Measurements from ENCODE around the gene MT1G. TPM values are rescaled to one million over a fixed set of nuclear protein-coding genes. Genes with fewer than 3 reads are reported as not detected.

MT1G gene
- total RNA-seq, 1 experiment from 2014 or later: 23.4 TPM

DNA sequence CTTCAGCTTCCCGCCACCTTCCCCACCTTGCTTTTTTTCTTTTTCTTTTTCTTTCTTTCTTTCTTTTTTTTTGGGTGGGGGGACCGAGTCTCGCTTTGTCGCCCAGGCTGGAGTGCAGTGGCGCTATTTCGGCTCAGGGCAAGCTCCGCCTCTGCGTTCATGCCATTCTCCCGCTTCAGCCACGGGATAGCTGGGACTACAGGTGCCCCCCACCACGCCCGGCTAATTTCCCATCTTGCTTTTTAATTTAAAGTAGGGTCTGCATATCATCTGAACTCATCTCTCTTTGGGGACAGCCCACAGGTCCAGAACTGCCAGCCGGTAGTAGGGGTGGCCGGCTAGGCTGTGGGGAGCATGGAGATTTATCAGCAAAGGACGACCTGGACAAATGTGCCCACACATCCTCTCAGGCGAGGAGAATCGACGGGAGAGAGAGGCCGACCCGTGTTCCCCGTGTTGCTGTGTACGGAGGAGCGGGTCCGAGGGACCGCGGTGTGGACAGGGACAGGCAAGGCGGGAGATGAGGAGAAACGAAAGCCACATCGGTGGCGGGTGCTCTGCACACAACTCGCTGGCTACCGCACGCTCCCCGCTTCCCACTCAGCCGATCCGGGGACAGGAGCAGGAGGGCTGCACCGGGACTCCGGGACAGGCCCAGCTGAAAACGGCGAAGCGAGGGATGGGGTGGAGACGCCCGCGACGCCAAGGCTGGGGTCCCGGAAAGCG lies 33.0 kb downstream of the MT1G start:
- H3K4me3 Mint-ChIP-seq: peak overlapping the region; percentile 43 to 81
- Histone ChIP-seq H2BK15ac (ENCODE audit: low read depth, low read length) (no peak overlapping the region), H3K4me1 (ENCODE audit: insufficient read depth, low read length) (no peaks in the 10 kb centered on the region), H3K9me3 (ENCODE audit: control insufficient read depth, low read depth, low read length) (no peaks in the 10 kb centered on the region), H2BK20ac (ENCODE audit: low read depth, low read length, poor library complexity, severe bottlenecking) (no peak overlapping the region), H2BK12ac (ENCODE audit: insufficient read length, low read depth, low read length) (no peak overlapping the region), H2AK5ac (ENCODE audit: insufficient read length, low read length) (no peak overlapping the region), H2AFZ (ENCODE audit: low read length) (no peak overlapping the region), H3K23ac (ENCODE audit: insufficient read length, low read depth, low read length) (no peak overlapping the region), H3K23me2 (ENCODE audit: insufficient read length, low read depth, low read length, poor library complexity, severe bottlenecking) (peaks cover 13% of the 10 kb centered on the region), H3K4ac (ENCODE audit: low read depth, low read length) (no peak overlapping the region), H3T11ph (ENCODE audit: low read length) (no peak overlapping the region), H3K79me2 (ENCODE audit: insufficient read depth, low read length) (no peaks in the 10 kb centered on the region), H3K27ac (ENCODE audit: insufficient read length, low read depth, low read length) (no peak overlapping the region), H4K91ac (ENCODE audit: insufficient read length, low read depth, low read length) (no peak overlapping the region), H3K4me2 (ENCODE audit: insufficient read depth, insufficient read length, low read length) (peak overlapping the region; percentile 60), H4K8ac (replicated peaks; ENCODE audit: insufficient read length, low read depth, low read length) (no peak overlapping the region), H3K9ac (ENCODE audit: extremely low read depth, insufficient read length, low read length) (no peak overlapping the region), H3K18ac (ENCODE audit: insufficient read length, low read depth, low read length) (no peak overlapping the region), H4K5ac (ENCODE audit: insufficient read length, low read depth, low read length) (no peak overlapping the region), H2BK120ac (ENCODE audit: low read depth, low read length, poor library complexity, severe bottlenecking) (no peak overlapping the region), H3K56ac (ENCODE audit: insufficient read length, low read depth, low read length) (no peak overlapping the region), H3K79me1 (ENCODE audit: insufficient read depth, low read depth, low read length, poor library complexity, severe bottlenecking) (no peaks in the 10 kb centered on the region), H3K27me3 (ENCODE audit: insufficient read depth, low read length) (peaks cover 99% of the 10 kb centered on the region), H4K20me1 (ENCODE audit: control insufficient read depth, insufficient read depth, insufficient read length) (no peaks in the 10 kb centered on the region), H2BK5ac (ENCODE audit: insufficient read length, low read length) (no peak overlapping the region), H3K14ac (ENCODE audit: insufficient read depth, low read length) (no peak overlapping the region)
- TF ChIP-seq, protein P1, sequence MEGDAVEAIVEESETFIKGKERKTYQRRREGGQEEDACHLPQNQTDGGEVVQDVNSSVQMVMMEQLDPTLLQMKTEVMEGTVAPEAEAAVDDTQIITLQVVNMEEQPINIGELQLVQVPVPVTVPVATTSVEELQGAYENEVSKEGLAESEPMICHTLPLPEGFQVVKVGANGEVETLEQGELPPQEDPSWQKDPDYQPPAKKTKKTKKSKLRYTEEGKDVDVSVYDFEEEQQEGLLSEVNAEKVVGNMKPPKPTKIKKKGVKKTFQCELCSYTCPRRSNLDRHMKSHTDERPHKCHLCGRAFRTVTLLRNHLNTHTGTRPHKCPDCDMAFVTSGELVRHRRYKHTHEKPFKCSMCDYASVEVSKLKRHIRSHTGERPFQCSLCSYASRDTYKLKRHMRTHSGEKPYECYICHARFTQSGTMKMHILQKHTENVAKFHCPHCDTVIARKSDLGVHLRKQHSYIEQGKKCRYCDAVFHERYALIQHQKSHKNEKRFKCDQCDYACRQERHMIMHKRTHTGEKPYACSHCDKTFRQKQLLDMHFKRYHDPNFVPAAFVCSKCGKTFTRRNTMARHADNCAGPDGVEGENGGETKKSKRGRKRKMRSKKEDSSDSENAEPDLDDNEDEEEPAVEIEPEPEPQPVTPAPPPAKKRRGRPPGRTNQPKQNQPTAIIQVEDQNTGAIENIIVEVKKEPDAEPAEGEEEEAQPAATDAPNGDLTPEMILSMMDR (conservative IDR thresholded peaks at IDR 0.05): no peak
- peaks cover 18 to 36% of the 10 kb centered on the region in 2 experiments for H3K4me1 Mint-ChIP-seq
- WGBS (ENCODE audit: extremely low coverage, insufficient read length, low lambda C conversion rate): no CpG with 5 or more reads among the region's 47 CpGs
- H3K27ac Mint-ChIP-seq: no peak overlapping the region
- peaks cover 0 to 12% of the 10 kb centered on the region in 2 experiments; a peak in 2 of 5 replicates for H3K9me3 Mint-ChIP-seq
- no peaks in the 10 kb centered on the region; a peak in 1 of 7 replicates for H3K36me3 Mint-ChIP-seq (ENCODE audit: insufficient read depth in 1 of 3, low read depth in 3 of 3)
- H3K27me3 Mint-ChIP-seq (ENCODE audit: low read depth): peaks cover 100% of the 10 kb centered on the region
- peak; percentile 40 for DNase-seq

Data from H9 (cell line).